CD4-positive, alpha-beta T cell treated with Interleukin-1 beta for 1 hour (primary cell): ENCODE data around the gene COL19A1.

ENCODE experiments used
- DNase-seq, 2 donors: peaks; one replicate each; pipeline ENCODE4 v3.0.0-alpha.2; 2020 to 2022

The COL19A1 gene

GRCh38 chr6:70073637-70074036 lies 207.3 kb downstream of the COL19A1 start:
- DNase-seq = no peak

GRCh38 chr6:70079241-70079640 lies 212.9 kb downstream of the COL19A1 start:
- DNase-seq = no peak

- DNase-seq = no peak
Observed at GRCh38 chr6:70080443-70081070, 214.2 kb downstream of the COL19A1 start.

- no peak for DNase-seq
Observed at GRCh38 chr6:70082830-70083229, 216.5 kb downstream of the COL19A1 start.

GRCh38 chr6:70086806-70087205 lies 220.4 kb downstream of the COL19A1 start:
- DNase-seq = no peak

- DNase-seq = no peak
Observed at GRCh38 chr6:70094156-70094555, 227.8 kb downstream of the COL19A1 start.

GRCh38 chr6:70099732-70100131 lies 233.4 kb downstream of the COL19A1 start:
- DNase-seq = no peak

GRCh38 chr6:70103798-70104197 lies 237.4 kb downstream of the COL19A1 start:
- no peak for DNase-seq

- DNase-seq = peak in 1 of 2 donors; percentile 36
Observed at GRCh38 chr6:70107852-70108629, 241.7 kb downstream of the COL19A1 start.

GRCh38 chr6:70110126-70111022 lies 244.0 kb downstream of the COL19A1 start:
- DNase-seq = no peak

GRCh38 chr6:70111737-70112136 lies 245.4 kb downstream of the COL19A1 start:
- DNase-seq = no peak

- no peak for DNase-seq
Observed at GRCh38 chr6:70112716-70113115, 246.4 kb downstream of the COL19A1 start.

- DNase-seq = no peak
Observed at GRCh38 chr6:70113171-70113570, 246.8 kb downstream of the COL19A1 start.

GRCh38 chr6:70118670-70119069 lies 252.3 kb downstream of the COL19A1 start:
- DNase-seq = no peak

GRCh38 chr6:70119218-70119835 lies 253.0 kb downstream of the COL19A1 start:
- no peak for DNase-seq

- no peak for DNase-seq
Observed at GRCh38 chr6:70124443-70124842, 258.1 kb downstream of the COL19A1 start.

GRCh38 chr6:70124882-70125545 lies 258.7 kb downstream of the COL19A1 start:
- no peak for DNase-seq

- no peak for DNase-seq
Observed at GRCh38 chr6:70125602-70126001, 259.2 kb downstream of the COL19A1 start.

GRCh38 chr6:70129341-70129740 lies 263.0 kb downstream of the COL19A1 start:
- DNase-seq = no peak

- DNase-seq = no peak
Observed at GRCh38 chr6:70130865-70131264, 264.5 kb downstream of the COL19A1 start.

- no peak for DNase-seq
Observed at GRCh38 chr6:70131528-70131927, 265.2 kb downstream of the COL19A1 start.

GRCh38 chr6:70133246-70133645 lies 266.9 kb downstream of the COL19A1 start:
- no peak for DNase-seq
